Spinal cord (tissue), 10 donors: ENCODE data around the gene MSN. TPM values are rescaled to one million over a fixed set of nuclear protein-coding genes. Genes with fewer than 3 reads are reported as not detected.

Experiments used
- DNase-seq, 6 donors: peaks; one replicate each; pipeline versions ENCODE4 v3.0.0 to v3.0.0-alpha.2; 2013 to 2015; ENCODE audit warnings: low spot score in 6 of 6, low read depth in 4 of 6
- H3K27ac ChIP-seq: one replicate; pipeline ENCODE4 v1.5.1; 2013; ENCODE audit warnings: low read depth, low read length, control low read depth
- H3K27me3 ChIP-seq: one replicate; pipeline ENCODE4 v1.6.1; 2013; ENCODE audit warnings: low read length; ENCODE audit not compliant: control insufficient read depth, insufficient read depth
- H3K36me3 ChIP-seq: one replicate; pipeline ENCODE4 v1.6.1; 2013; ENCODE audit warnings: low read length; ENCODE audit not compliant: control insufficient read depth, insufficient read depth
- H3K4me1 ChIP-seq: one replicate; pipeline ENCODE4 v1.6.1; 2013; ENCODE audit warnings: low read length; ENCODE audit not compliant: control insufficient read depth, insufficient read depth
- H3K4me3 ChIP-seq: one replicate; pipeline ENCODE4 v1.5.1; 2013; ENCODE audit warnings: low read depth, low read length, control low read depth
- H3K9me3 ChIP-seq: one replicate; pipeline ENCODE4 v1.6.1; 2013; ENCODE audit warnings: low read length; ENCODE audit not compliant: control insufficient read depth, insufficient read depth
- WGBS: methylation state at CpG from one replicate; pipeline ENCODE4 v1.1.5; 2013; ENCODE audit warnings: missing lambda C conversion rate; ENCODE audit not compliant: insufficient coverage; 5-methylcytosine and 5-hydroxymethylcytosine counted together
- polyA plus RNA-seq, 2 donors: library from polyadenylated mRNA; unstranded; fragments of 120-200 nt; gene quantifications; one replicate each; pipeline ENCODE4 v1.2.1, GENCODE V29; 2013; ENCODE audit not compliant: insufficient read length in 2 of 2
- total RNA-seq, 2 donors: library from RNA; depleted of rRNA in 1 of 2; stranded (reverse); fragments of 120-200 nt in 1 of 2; fragments of >200 nt in 1 of 2; gene quantifications; one replicate each; pipeline versions ENCODE4 v1.2.3 to v1.2.4, GENCODE V29; 2013 to 2014
- donor health status: healthy.

Gene MSN
- total and polyA plus RNA-seq, 4 donors, result 75.2 to 156 (median 141) TPM

GRCh38 chrX:65686236-65686635 is 18.8 kb downstream of the MSN start:
- Histone ChIP-seq H3K36me3 (no peaks in the 10 kb centered on the region), H3K27me3 (no peaks in the 10 kb centered on the region), H3K27ac (no peak overlapping the region), H3K9me3 (no peaks in the 10 kb centered on the region), H3K4me1 (peaks cover 5% of the 10 kb centered on the region), H3K4me3 (no peak overlapping the region)
- no peak for DNase-seq

DNA sequence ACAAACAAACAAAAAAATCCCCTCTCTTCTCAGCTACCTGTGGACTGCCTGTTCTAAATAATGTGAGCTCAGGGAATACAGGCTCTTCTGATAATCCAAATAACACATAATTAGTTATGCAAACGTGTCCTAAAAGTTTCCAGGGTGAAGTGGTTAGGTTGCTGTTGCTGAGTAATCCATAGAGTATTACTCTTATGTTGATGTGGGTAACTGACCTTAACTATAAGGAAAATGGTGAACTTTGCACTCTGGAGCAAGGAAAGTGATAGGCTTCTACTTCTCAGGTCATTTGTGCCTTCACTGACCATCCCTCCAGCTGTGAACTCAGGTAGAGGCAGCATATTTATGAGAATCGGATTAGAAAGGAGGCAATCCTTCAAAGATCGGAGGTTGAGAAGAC is 19.9 kb downstream of the MSN start:
- H3K4me3 ChIP-seq, result no peak overlapping the region
- peaks cover 5% of the 10 kb centered on the region for H3K4me1 ChIP-seq
- H3K9me3 ChIP-seq, result no peaks in the 10 kb centered on the region
- no peaks in the 10 kb centered on the region for H3K27me3 ChIP-seq
- 80% methylated on average over 1 of the region's 3 CpGs for WGBS
- H3K36me3 ChIP-seq, result no peaks in the 10 kb centered on the region
- DNase-seq, result no peak
- H3K27ac ChIP-seq, result no peak overlapping the region

GRCh38 chrX:65688403-65688871 is 21.0 kb downstream of the MSN start:
- Histone ChIP-seq H3K4me3 (no peak overlapping the region), H3K4me1 (peaks cover 5% of the 10 kb centered on the region), H3K36me3 (no peaks in the 10 kb centered on the region), H3K27me3 (no peaks in the 10 kb centered on the region), H3K27ac (no peak overlapping the region), H3K9me3 (no peaks in the 10 kb centered on the region)
- no peak for DNase-seq
- whole genome bisulfite sequencing, result 70% methylated on average over 2 of the region's 3 CpGs

GRCh38 chrX:65689377-65689776 is 21.9 kb downstream of the MSN start:
- no peaks in the 10 kb centered on the region for H3K36me3 ChIP-seq
- H3K4me3 ChIP-seq, result no peak overlapping the region
- no peaks in the 10 kb centered on the region for H3K9me3 ChIP-seq
- no peak for DNase-seq
- H3K27me3 ChIP-seq, result no peaks in the 10 kb centered on the region
- H3K27ac ChIP-seq, result no peak overlapping the region
- H3K4me1 ChIP-seq, result peaks cover 5% of the 10 kb centered on the region
- 55% methylated on average over 2 of the region's 2 CpGs for WGBS

DNA sequence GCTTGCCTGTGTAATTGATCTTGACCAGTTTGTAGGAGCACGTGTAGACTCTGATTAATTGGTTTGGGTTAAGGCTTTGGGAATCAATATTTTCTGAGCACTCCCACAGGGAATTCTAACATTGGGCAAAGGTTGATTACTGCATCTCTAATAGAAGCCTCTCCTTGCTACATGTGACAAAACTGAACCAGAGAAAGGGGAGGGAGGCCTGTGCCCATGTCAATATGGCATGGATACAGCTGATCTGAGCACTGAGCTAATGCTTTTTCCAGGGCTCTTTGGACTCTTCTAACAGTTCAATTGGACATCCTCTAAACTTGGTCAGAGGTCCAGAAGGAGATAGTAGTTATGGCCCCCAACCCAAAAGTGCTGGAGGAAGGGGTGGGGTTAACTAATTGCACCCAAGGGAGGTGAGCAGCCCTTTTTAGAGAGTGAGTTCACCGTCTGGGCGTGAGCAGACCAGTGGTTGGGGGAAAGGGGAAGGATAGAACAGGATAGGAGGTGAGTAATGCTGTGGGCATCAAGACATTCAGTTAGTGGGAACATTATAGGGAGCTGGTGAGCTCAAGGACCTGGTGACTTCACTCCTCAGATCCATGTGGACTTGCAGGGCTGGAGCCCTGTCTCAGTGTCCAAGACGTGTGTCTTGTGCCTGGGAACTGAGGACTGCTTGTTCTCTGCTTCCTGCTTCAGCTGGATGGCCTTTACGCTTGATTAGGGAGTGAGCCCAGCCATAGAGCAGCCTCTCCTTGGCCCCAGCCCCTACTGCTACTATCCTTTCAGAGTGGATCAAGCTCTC is 22.8 kb downstream of the MSN start:
- Histone ChIP-seq H3K36me3 (no peaks in the 10 kb centered on the region), H3K4me3 (no peak overlapping the region), H3K27me3 (no peaks in the 10 kb centered on the region), H3K9me3 (no peaks in the 10 kb centered on the region), H3K27ac (peak overlapping the region; percentile 62), H3K4me1 (peaks cover 5% of the 10 kb centered on the region)
- 54% methylated on average over 4 of the region's 5 CpGs for WGBS
- no peak for DNase-seq

DNA sequence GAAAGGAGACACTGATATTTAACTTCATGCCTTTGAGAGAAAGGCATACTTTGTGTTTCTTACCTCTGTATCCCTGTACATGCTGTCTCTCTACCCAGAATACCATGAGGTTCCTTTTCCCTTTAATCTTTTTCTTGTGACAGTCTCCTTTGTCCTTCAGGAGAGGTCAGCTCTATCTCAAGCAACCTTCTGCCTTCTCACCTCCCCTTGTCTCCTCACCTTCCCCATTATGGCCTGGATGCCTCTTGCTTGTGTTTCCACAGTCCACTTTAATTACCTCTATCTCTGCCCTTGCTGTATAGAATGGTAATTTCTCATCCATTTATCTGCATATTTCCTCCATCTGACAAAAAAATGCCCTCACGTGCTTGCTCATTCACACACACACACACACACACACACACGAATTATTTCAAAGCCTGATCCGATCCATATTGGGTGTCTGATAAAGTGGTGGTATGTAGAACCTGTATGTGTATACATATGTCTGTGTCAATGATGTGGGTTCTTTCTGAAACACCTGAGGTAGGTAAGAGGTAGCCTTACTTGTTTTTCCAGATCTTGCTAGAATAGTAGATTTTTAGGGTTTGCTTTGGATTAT is 28.5 kb downstream of the MSN start:
- no peak overlapping the region for H3K27ac ChIP-seq
- no peak for DNase-seq
- no peaks in the 10 kb centered on the region for H3K36me3 ChIP-seq
- H3K4me3 ChIP-seq, result no peak overlapping the region
- H3K27me3 ChIP-seq, result no peaks in the 10 kb centered on the region
- WGBS, result 83% methylated on average over 1 of the region's 3 CpGs
- H3K9me3 ChIP-seq, result no peaks in the 10 kb centered on the region
- peaks cover 6% of the 10 kb centered on the region for H3K4me1 ChIP-seq

DNA sequence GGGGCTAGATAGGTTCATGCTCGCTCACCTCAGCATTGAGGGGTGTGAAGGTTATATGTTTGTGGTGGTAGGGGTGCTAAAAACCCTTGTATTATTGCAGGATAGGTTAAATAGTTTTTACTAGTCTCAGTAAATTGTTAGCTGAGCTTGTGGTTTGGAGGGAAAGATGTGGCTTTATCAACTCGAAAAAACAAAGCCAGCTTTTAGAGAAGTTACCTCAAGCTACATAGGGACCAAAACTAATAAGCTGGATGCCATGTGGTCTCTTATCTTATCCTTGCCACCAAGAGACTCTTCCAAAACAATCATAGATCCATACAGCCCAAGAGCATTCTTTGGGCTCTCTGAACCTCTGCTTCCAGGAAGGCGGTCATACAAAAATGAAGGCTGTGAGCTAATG is 29.2 kb downstream of the MSN start:
- H3K27me3 ChIP-seq, result no peaks in the 10 kb centered on the region
- H3K4me3 ChIP-seq, result no peak overlapping the region
- H3K27ac ChIP-seq, result no peak overlapping the region
- WGBS, result 67% methylated on average over 1 of the region's 3 CpGs
- H3K36me3 ChIP-seq, result no peaks in the 10 kb centered on the region
- peaks cover 6% of the 10 kb centered on the region for H3K4me1 ChIP-seq
- DNase-seq, result no peak
- no peaks in the 10 kb centered on the region for H3K9me3 ChIP-seq

DNA sequence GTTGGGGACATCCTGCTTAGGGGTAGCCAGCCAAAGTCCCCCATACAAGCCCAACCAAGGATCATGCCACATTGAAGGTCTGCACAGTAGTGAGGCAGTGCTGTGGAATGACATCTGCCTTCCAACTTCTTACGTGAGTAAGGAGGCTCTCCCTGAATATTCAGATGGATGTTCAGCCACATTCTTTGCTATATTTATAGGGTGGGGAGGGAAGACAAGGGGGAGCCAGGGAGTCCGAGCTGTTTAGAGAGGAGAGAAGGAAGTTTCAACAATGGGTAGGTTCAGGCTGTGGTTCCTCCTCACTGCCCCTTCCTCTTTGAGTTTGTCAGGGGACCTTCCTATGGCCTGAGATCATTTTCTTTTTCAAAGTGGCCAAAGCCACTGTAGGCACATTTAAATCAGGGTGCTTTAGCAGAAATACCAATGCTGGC is 29.8 kb downstream of the MSN start:
- WGBS, result 50% methylated on average over 1 of the region's 2 CpGs
- no peak overlapping the region for H3K27ac ChIP-seq

DNA sequence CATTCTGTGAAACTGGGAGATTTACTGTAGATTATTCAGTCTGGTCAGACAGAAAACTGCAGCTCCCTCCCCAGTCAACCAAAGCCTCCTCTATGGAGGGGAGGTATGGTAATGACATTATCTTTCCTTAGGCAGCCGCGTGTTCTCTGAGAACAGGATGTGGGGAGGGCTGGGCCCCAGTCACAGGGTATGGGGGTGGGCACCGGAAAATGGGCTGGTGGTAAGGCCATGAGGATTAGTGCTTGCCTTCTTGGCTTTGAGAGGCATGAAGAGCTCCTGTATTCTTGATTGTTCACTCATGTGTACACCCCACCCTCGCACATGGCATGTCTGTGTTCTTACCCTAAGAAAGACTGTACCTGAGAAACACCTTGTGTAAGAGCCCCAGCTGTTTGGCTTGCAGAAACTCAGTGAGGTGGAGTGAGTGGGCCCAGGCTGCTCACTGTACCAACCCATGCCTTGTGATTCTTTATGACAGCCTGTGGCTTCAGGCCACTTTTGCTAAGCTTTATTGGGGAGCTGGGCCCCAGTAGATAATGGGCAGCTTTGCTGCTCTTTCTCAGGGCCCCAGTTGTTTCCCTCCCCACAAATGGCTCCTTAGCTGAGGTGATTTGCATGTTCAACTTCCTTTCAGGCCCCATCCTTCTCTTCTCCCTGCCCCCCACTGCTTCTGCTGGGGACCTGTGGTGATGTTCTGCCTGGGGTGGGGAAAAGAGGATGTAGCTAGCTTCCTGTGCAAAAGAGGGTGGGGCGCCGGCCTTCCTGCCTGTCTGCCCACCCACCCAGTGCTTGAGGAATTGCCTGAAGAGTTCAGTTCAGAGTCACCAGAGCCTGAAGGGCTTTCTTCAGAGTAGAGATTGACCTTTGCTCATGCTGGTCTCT is 30.7 kb downstream of the MSN start:
- Histone ChIP-seq H3K27ac (peak overlapping the region; percentile 25), H3K4me3 (no peak overlapping the region), H3K4me1 (peaks cover 6% of the 10 kb centered on the region), H3K36me3 (no peaks in the 10 kb centered on the region), H3K27me3 (no peaks in the 10 kb centered on the region), H3K9me3 (no peaks in the 10 kb centered on the region)
- no peak for DNase-seq
- WGBS, result 60% methylated on average over 4 of the region's 6 CpGs

More for the DNA sequence above, 29.8 kb downstream of the MSN start:
- peaks cover 6% of the 10 kb centered on the region for H3K4me1 ChIP-seq
- no peaks in the 10 kb centered on the region for H3K36me3 ChIP-seq
- no peaks in the 10 kb centered on the region for H3K27me3 ChIP-seq
- no peak overlapping the region for H3K4me3 ChIP-seq
- H3K9me3 ChIP-seq, result no peaks in the 10 kb centered on the region
- DNase-seq, result no peak
